HG03280 (cell line): ENCODE data around the gene SMARCA4.

Experiments used
- ATAC-seq: cut with Tn5 transposase; IDR thresholded peaks from one replicate; pipeline ENCODE4 v1.9.1; 2021; ENCODE audit warnings: mild to moderate bottlenecking, moderate library complexity; ENCODE audit not compliant: unreplicated experiment

SMARCA4 gene

DNA sequence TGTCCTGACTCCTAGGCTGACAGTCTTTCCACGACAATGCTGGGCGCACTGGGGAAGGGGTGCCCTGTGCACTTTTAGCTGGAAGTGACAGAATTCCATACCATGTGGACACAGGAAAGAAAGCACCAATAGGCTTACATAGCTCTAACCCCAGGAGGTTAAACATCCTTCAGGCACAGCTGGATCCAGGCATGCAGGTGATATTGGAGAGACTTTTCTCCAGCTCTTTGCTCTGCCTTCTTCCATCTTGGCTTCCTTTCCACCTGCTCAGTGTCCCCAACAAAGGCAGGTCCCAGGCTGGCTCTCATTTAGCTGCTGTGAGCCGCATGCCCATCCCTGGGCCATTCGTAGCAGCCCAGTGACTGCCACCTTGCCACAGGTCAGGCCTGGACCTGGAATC, 67.3 kb downstream of the SMARCA4 start:
- no peak for ATAC-seq

GRCh38 chr19:11031421-11032070, 70.7 kb downstream of the SMARCA4 start:
- ATAC-seq: no peak

DNA sequence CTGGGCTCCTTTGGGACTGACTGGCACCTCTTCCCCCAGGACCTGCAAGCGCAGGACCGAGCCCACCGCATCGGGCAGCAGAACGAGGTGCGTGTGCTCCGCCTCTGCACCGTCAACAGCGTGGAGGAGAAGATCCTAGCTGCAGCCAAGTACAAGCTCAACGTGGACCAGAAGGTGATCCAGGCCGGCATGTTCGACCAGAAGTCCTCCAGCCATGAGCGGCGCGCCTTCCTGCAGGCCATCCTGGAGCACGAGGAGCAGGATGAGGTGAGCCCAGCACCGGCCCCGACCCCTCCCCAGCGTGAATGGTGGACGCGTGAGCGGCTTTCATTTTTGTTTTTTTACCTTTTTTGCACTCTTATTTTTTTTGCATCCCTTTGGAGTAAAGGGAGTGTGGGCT, 72.4 kb downstream of the SMARCA4 start:
- no peak for ATAC-seq

- ATAC-seq: no peak
These were observed 72.9 kb downstream of the SMARCA4 start for GRCh38 chr19:11033763-11034162.

DNA sequence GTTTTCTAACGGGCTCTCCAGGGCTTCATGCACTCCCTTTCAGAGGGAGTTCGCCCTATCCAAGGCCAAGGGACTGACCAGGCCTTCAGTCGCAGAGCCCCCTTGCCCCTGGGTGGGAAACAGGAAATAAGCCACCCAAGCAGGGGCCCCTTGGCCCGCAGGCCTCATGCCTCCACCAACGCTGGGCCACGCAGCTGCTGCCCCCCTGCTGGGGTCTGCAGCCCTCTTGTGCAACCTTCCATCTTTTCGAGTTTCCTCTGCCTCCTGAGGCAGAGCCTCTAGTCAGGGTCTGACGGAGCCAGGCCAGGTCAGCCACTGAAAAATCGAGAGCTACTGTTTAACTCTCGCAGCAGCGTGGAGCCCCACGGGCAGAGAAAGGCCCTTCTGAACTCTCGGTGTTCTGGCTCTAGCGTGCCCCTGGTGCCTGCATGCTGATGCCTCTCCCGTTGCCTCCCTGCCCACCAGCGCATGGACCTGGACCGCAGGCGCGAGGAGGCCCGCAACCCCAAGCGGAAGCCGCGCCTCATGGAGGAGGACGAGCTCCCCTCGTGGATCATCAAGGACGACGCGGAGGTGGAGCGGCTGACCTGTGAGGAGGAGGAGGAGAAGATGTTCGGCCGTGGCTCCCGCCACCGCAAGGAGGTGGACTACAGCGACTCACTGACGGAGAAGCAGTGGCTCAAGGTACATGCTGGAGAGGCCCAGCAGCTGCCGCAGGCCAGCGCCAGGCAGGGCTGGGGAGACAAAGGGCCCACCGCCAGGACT, 73.8 kb downstream of the SMARCA4 start:
- ATAC-seq: no peak

DNA sequence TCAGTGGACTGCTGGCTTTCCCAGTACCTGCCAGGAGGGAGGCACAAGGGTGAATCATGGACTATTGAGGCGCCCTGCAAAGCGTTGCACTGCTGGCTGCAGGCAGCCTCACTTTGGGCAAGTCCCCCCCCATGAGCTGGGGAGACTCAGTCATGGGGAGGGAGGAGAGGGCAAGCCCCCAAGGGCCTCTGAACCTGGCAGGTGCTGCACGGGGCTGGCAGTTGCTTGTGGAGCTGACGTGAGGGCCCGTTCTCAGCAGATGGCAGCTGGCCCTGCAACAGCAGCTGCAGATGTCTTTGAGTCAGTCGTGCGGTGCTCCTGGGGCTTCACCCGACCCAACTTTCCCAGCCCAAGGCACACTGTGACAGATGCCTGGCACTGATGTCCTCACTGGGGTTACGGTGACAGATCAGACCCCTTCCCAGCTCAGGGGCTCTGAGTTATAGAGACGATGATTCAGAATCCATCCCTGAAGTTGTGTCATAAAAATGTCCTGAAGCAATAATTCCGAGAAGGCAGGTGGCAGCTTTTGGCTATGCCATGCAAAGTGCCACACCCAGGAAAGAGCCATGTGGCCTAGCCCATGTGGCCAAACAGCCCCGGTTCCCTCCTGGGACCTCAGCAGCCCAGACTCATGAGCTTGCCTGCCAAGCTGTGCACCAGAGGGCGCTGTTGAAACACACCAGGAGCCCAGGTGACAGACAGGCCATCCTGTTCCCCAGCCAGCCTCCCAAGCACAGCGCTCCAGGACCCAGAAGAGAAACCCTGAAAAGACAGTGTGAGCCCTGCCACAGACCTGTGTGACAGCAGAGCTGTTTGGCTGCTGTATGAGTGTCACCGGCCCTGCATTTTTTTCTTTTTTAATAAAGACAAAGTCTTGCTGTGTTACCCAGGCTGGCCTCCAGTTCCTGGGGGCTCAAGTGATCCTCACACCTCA, 74.9 kb downstream of the SMARCA4 start:
- peak; percentile 65 for ATAC-seq

DNA sequence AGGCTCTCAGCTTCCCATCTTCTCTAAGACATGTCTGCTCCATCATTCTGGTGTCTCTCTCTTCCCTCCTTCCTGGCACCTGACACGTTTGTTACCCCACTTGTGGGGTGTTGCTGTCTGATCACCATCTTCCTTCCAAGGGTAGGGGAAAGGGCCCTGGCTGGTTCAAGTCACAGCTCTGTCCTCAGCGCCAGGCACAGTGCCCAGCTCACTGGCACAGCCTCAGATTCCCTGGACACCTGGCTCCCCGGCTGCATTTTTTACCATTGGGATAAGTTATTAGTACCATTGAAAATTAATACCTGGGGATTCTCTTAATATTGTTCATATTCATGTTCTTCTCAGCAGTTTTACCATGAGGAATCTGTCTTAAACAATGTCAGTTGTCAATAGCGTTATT, 77.7 kb downstream of the SMARCA4 start:
- no peak for ATAC-seq

GRCh38 chr19:11041194-11041593, 80.4 kb downstream of the SMARCA4 start:
- ATAC-seq: no peak

- no peak for ATAC-seq
These were observed 81.3 kb downstream of the SMARCA4 start for GRCh38 chr19:11041966-11042627.

GRCh38 chr19:11044431-11044830, 83.6 kb downstream of the SMARCA4 start:
- ATAC-seq: no peak

DNA sequence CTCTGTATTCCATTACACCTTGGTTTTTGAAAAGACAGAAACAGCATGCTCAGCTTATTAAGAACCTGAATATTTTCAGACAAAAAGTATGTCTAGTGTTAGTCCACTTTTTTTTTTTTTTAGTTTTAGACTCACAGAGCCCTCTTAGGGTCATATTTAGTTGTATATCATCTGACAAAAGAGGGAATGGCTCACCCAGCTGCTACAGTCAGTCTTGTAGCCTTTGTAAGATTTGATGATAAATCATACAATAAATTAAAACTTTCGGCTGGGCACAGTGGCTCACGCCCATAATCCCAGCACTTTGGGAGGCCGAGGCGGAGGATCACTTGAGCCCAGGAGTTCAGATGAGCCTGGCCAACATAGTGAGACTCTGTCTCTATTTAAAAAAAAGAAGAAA, 84.7 kb downstream of the SMARCA4 start:
- no peak for ATAC-seq

- ATAC-seq: no peak
These were observed 86.0 kb downstream of the SMARCA4 start for GRCh38 chr19:11046605-11047354.

DNA sequence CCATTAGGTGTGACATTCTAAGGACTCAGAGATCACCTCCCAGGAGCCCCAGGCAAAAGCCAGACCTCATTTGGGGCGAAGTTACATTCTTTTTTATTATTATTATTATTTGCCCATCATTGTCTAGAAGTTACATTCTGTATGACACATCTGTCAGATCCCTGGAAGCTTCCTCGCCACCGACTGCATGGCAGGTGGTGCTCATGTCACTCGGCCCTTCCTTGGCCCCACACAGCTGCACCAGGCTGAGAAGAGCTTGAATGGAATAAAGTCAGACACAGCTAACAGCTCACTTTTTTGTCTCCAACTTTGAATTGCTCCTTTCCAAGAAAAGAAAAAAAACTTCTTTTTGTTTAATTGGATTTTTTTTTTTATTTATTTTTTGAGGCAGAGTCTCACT, 87.0 kb downstream of the SMARCA4 start:
- no peak for ATAC-seq

GRCh38 chr19:11050323-11051114, 89.7 kb downstream of the SMARCA4 start:
- ATAC-seq: no peak

DNA sequence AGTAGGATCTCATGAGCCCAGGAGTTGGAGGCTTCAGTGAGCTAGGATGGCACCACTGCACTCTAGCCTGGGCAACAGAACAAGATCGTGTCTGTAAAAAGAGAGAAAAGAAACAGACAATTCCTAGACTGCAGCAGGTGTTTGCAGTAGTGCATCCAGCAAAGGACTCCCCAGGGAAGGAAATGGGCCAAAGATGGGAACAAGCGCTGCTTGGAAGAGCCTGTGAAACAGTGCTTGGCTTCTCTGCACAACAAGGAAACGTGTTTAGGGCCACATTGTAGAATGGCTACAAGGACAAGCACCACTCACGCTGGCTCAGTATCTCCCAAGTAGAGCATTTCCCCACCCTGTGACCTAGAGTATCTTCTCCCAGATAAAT, 93.0 kb downstream of the SMARCA4 start:
- ATAC-seq: no peak

DNA sequence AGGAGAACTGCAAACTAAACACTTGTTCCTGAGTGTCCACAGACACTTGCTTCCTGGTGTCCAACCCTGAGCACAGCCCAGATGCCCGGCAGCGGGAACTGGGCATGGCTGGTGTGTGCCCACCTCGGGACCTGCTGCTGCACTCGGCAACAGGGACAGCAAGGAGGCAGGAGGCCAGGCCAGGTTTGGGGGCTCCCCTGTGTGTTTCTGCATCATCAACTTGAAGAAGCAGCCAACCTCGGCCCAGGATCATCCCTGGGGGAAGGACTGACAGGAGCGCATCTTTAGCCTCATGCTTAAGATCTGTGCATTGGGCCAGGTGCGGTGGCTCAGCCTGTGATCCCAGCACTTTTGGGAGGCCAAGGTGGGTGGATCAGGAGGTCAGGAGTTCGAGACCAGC, 93.4 kb downstream of the SMARCA4 start:
- ATAC-seq: no peak

- no peak for ATAC-seq
These were observed 93.8 kb downstream of the SMARCA4 start for GRCh38 chr19:11054628-11055027.

DNA sequence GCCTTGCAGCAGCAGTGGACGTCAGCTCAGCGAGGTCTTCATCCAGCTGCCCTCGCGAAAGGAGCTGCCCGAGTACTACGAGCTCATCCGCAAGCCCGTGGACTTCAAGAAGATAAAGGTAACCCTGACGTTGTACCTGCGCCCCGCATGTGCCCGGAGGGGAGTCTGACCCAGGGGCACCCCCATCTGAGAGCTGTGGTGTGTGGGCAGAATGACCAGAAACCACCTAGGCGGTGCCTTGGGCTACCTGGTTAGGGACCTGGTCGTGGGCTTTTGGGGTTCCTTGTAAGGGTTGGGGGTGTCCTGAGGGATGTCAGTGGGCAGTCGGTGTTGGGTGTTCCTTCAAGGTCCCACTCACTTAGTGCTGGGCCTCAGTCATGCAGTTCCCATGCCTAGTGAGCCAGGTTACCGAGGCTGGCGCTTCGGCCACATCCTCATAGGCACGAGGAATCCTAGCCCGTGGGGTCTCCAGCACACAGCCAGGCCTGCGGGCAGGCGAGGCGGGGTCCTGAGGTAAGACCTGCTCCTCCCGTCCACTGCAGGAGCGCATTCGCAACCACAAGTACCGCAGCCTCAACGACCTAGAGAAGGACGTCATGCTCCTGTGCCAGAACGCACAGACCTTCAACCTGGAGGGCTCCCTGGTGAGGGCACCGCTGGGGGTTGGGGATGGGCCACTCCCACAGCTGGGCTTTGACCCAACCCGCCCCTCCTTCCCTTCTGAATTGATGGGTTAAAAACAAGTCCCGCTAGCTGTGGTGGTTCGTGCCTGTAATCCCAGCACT, 97.6 kb downstream of the SMARCA4 start:
- ATAC-seq: no peak
